BE2C (cell line): ENCODE results near the gene SPTLC3. TPM values are rescaled to one million over a fixed set of nuclear protein-coding genes. Genes with fewer than 3 reads are reported as not detected.

Experiments used
- DNase-seq: peaks from one replicate; pipeline ENCODE4 v3.0.0-alpha.2; 2020
- H3K27me3 ChIP-seq: fragments of 250-450 bp; sonication (Bioruptor Pico); 2 replicates; pipeline ENCODE4 v1.5.1; 2020; ENCODE audit warnings: mild to moderate bottlenecking
- H3K36me3 ChIP-seq: fragments of 250-450 bp; sonication (Bioruptor Pico); 2 replicates; pipeline ENCODE4 v1.5.1; 2020; ENCODE audit warnings: mild to moderate bottlenecking
- H3K4me1 ChIP-seq: fragments of 250-450 bp; sonication (Bioruptor Pico); 2 replicates; pipeline ENCODE4 v1.5.1; 2020
- H3K4me3 ChIP-seq: 2 replicates; pipeline ENCODE4 v1.5.1; 2011; ENCODE audit warnings: low read depth, low read length
- H3K9me3 ChIP-seq: fragments of 250-450 bp; sonication (Bioruptor Pico); 2 replicates; pipeline ENCODE4 v1.5.1; 2020
- CTCF ChIP-seq: IDR thresholded peaks from 2 replicates; pipeline ENCODE4 v1.5.1; 2012; ENCODE audit warnings: mild to moderate bottlenecking, low read depth, low read length
- polyA plus RNA-seq: library from polyadenylated mRNA; unstranded; fragments of >200 nt; gene quantifications from one replicate; pipeline ENCODE4 v1.2.1, GENCODE V29; 2012; ENCODE audit warnings: low read depth, missing spikeins; ENCODE audit not compliant: insufficient read length, insufficient read depth

Gene SPTLC3
- polyA plus RNA-seq = 0.08 TPM

DNA sequence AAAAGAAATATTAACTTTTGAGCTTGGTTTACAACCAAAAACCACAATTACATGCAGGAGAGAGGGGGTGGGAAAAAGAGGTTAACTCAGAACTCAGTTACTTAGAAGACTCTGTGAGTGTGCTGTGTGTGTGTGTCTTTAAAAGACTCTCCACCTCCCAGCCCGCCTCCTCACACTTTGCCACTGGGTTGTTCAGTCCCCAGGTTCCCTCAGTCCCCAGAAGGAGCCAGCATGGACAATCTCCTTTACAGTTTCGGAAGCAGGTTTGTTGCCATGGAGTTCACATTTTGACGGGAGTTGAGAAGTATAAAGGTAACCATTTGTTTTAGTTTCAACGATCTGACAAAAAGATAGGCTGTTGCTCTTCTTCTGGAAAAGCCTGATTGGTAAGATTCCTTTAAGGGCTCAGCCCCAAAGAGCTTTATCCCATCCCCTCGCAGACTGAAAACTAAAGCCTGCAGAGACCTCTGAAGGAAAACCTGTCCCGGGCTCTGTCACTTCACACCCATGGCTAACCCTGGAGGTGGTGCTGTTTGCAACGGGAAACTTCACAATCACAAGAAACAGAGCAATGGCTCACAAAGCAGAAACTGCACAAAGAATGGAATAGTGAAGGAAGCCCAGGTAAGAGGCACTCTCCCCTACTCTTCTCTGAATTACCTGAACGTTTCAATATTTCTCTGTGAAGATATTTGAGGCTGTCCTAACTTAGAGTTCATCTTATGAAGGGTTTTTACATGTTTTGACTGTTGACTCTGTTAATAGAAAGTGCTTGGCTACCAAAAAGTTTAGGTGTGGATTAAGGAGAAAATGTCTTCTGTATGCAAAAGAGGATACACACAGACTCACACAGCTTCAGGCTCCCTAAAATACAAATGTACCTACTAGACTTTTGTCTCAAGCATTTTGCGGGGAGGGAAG, at the start of gene SPTLC3:
SPTLC3 (plus strand) TSS at position 212 of the 921 bp plus-strand sequence; CDS start at position 508, 296 bp downstream.
- TF ChIP-seq CTCF = no peak
- Histone ChIP-seq H3K36me3 (no peaks in the 10 kb centered on the region), H3K9me3 (no peaks in the 10 kb centered on the region), H3K4me1 (no peaks in the 10 kb centered on the region), H3K27me3 (no peaks in the 10 kb centered on the region), H3K4me3 (no peak within 1 kb of the TSS)
- no peak for DNase-seq

DNA sequence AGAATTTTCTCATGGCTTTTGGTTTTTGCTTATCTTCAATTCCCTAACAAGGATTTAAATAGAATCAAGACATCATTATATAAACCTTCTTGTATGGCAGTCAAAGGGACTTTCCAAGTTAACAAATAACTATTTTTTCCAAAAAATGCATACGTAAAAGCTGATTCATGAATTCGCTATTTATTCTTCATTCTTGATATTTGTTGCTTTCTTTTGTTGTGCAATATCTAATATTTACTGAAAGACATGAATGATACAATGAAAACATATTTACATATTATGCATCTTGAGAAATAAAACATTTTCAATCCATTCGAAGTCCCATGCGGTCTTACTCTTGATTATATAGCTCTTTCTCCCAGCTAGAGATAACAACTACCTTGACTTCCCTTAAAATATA, 47.0 kb upstream of the SPTLC3 start:
- Histone ChIP-seq H3K9me3 (no peaks in the 10 kb centered on the region), H3K27me3 (no peaks in the 10 kb centered on the region), H3K4me1 (no peaks in the 10 kb centered on the region), H3K36me3 (no peaks in the 10 kb centered on the region), H3K4me3 (no peak overlapping the region)
- TF ChIP-seq CTCF = no peak
- no peak for DNase-seq

GRCh38 chr20:12962895-12963294, 45.9 kb upstream of the SPTLC3 start:
- H3K27me3 ChIP-seq = no peaks in the 10 kb centered on the region
- TF ChIP-seq CTCF = no peak

DNA sequence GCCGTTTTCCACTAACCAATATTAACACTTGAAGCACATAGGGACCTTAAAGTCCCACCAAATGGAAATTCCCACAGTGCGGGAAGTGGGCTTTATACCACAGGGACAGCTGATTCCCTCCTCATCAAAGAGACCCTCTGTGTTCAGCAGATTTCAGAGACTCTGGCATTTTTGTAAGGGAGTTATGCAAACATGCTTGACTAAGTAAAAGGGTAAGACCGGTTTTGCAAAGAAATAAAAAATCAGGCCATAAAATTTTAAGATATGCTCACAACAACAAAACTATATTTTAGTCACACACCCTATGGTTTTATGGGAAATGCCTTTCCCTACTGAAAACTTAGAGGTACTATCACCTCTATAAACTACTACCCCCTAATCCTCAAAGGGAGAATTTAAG, 45.4 kb upstream of the SPTLC3 start:
- no peak overlapping the region for H3K4me3 ChIP-seq
- H3K27me3 ChIP-seq = no peaks in the 10 kb centered on the region
- DNase-seq = no peak
- no peaks in the 10 kb centered on the region for H3K9me3 ChIP-seq
- TF ChIP-seq CTCF = no peak
- H3K36me3 ChIP-seq = no peaks in the 10 kb centered on the region
- no peaks in the 10 kb centered on the region for H3K4me1 ChIP-seq

More at GRCh38 chr20:12962895-12963294, 45.9 kb upstream of the SPTLC3 start:
- no peaks in the 10 kb centered on the region for H3K36me3 ChIP-seq
- no peaks in the 10 kb centered on the region for H3K9me3 ChIP-seq
- no peaks in the 10 kb centered on the region for H3K4me1 ChIP-seq
- no peak for DNase-seq
- no peak overlapping the region for H3K4me3 ChIP-seq

GRCh38 chr20:12965212-12965869, 43.4 kb upstream of the SPTLC3 start:
- no peak for DNase-seq
- Histone ChIP-seq H3K4me1 (no peaks in the 10 kb centered on the region), H3K27me3 (no peaks in the 10 kb centered on the region), H3K9me3 (no peaks in the 10 kb centered on the region), H3K4me3 (no peak overlapping the region), H3K36me3 (no peaks in the 10 kb centered on the region)
- TF ChIP-seq CTCF = no peak

DNA sequence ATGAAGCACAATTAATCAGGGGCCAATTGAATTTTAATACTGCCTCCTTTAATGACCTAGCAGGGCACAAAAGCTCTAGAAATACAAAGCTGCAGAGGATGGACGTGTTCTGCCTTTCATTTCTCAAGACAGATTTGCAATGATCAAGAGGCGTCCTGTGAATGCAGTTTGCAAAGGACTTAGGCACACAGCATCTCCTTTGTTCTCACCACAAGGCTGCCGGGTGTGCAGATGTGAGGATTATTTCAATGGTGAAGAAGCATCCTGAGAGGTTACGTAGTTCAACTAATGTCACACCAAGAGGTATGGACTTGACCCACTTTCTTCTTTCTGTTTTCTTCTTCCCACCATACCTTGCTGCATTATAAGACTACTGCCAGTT, 42.9 kb upstream of the SPTLC3 start:
- H3K27me3 ChIP-seq = no peaks in the 10 kb centered on the region
- H3K4me3 ChIP-seq = no peak overlapping the region
- no peaks in the 10 kb centered on the region for H3K9me3 ChIP-seq
- TF ChIP-seq CTCF = no peak
- DNase-seq = no peak
- no peaks in the 10 kb centered on the region for H3K36me3 ChIP-seq
- H3K4me1 ChIP-seq = no peaks in the 10 kb centered on the region
